Rectal smooth muscle tissue (tissue), 1 donor: ENCODE results near the gene GALNS.

Experiments used
- H3K27ac ChIP-seq: one replicate; pipeline ENCODE4 v1.7.0; 2013; ENCODE audit warnings: low read depth, low read length, inconsistent platforms
- H3K27me3 ChIP-seq: one replicate; pipeline ENCODE4 v1.7.0; 2013; ENCODE audit warnings: low read length; ENCODE audit not compliant: control insufficient read depth, insufficient read depth
- H3K36me3 ChIP-seq: one replicate; pipeline ENCODE4 v1.7.0; 2013; ENCODE audit warnings: low read length; ENCODE audit not compliant: control insufficient read depth, insufficient read depth
- H3K4me1 ChIP-seq: one replicate; pipeline ENCODE4 v1.7.0; 2013; ENCODE audit warnings: low read length; ENCODE audit not compliant: control insufficient read depth, insufficient read depth
- H3K4me3 ChIP-seq: one replicate; pipeline ENCODE4 v1.7.0; 2013; ENCODE audit warnings: low read length
- H3K9ac ChIP-seq: one replicate; pipeline ENCODE4 v1.7.0; 2013; ENCODE audit warnings: low read length

GALNS gene

GRCh38 chr16:88878356-88878755 is 21.6 kb upstream of the GALNS start:
- no peaks in the 10 kb centered on the region for H3K4me1 ChIP-seq
- H3K36me3 ChIP-seq, result peaks cover 3% of the 10 kb centered on the region
- H3K27me3 ChIP-seq, result peaks cover 2% of the 10 kb centered on the region
- no peak overlapping the region for H3K4me3 ChIP-seq
- H3K9ac ChIP-seq, result no peak overlapping the region
- H3K27ac ChIP-seq, result no peak overlapping the region

- no peak overlapping the region for H3K27ac ChIP-seq
- no peak overlapping the region for H3K4me3 ChIP-seq
- H3K9ac ChIP-seq, result no peak overlapping the region
- peaks cover 2% of the 10 kb centered on the region for H3K27me3 ChIP-seq
- no peaks in the 10 kb centered on the region for H3K4me1 ChIP-seq
- H3K36me3 ChIP-seq, result peaks cover 3% of the 10 kb centered on the region
Measured at GRCh38 chr16:88877564-88878289, 21.0 kb upstream of the GALNS start.

GRCh38 chr16:88876942-88877526 is 20.3 kb upstream of the GALNS start:
- Histone ChIP-seq H3K27ac (no peak overlapping the region), H3K4me3 (no peak overlapping the region), H3K36me3 (peaks cover 3% of the 10 kb centered on the region), H3K4me1 (no peaks in the 10 kb centered on the region), H3K9ac (no peak overlapping the region), H3K27me3 (peaks cover 2% of the 10 kb centered on the region)

GRCh38 chr16:88875703-88876234 is 19.0 kb upstream of the GALNS start:
- Histone ChIP-seq H3K9ac (no peak overlapping the region), H3K27ac (no peak overlapping the region), H3K27me3 (peaks cover 11% of the 10 kb centered on the region), H3K4me3 (no peak overlapping the region), H3K36me3 (peaks cover 3% of the 10 kb centered on the region), H3K4me1 (no peaks in the 10 kb centered on the region)

GRCh38 chr16:88874938-88875599 is 18.3 kb upstream of the GALNS start:
- H3K9ac ChIP-seq, result no peak overlapping the region
- H3K27me3 ChIP-seq, result peaks cover 11% of the 10 kb centered on the region
- no peaks in the 10 kb centered on the region for H3K4me1 ChIP-seq
- no peak overlapping the region for H3K27ac ChIP-seq
- peaks cover 3% of the 10 kb centered on the region for H3K36me3 ChIP-seq
- H3K4me3 ChIP-seq, result no peak overlapping the region

DNA sequence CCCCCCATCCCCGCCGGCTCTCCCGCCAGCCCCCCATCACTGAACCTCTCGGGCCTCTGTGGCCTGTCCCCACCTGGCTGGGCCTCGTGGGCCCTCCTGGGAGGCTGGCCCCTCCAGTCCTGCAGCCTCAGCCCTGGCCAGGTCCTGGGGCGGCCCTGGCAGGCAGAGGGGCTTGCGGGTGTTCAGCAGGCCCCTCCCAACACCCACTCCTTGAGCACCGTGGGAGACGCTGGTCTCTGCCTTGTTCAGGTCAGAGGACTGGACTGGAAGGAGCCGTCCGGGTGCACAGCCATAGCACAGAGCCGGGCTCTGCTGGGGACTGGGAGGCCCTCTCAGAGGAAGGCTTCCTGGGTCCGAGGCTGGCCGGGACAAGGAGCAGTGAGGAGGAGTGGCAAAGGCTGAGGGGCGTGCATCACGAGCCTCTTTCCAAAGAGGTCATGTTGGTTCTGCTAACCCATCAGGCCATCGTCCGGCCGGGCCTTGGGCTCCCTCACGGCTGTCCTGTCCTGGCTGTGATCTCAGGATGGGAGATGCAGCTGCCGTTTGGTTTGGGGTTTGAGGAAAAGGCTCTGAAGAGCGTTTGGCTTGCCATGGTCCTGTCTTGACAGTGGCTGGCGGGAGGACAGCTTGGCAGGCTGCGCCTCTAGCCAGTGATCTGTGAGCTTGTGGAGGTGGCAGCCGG is 16.0 kb upstream of the GALNS start:
- Histone ChIP-seq H3K27me3 (peaks cover 11% of the 10 kb centered on the region), H3K9ac (no peak overlapping the region), H3K27ac (no peak overlapping the region), H3K4me1 (no peaks in the 10 kb centered on the region), H3K36me3 (no peaks in the 10 kb centered on the region), H3K4me3 (no peak overlapping the region)

GRCh38 chr16:88871730-88872416 is 15.1 kb upstream of the GALNS start:
- Histone ChIP-seq H3K4me3 (no peak overlapping the region), H3K27ac (no peak overlapping the region), H3K9ac (no peak overlapping the region), H3K4me1 (no peaks in the 10 kb centered on the region), H3K36me3 (no peaks in the 10 kb centered on the region), H3K27me3 (peaks cover 11% of the 10 kb centered on the region)

DNA sequence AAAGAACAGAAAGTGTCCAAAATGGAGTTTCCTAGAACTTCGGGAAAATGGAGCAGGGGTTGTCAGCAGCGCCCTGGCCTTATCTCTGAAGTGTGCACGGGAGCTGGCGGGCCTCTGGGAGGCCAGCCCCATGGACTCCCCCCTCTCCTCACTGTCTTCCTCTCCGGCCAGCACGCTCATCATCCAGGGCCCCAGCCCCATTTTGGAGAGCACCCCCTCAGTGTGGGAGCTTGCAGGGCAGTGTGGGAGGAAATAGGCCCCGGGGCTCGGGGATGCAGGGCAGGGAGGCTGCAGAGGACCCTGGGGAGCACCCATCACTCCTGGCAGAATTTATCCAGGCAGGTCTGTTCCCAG is 14.6 kb upstream of the GALNS start:
- H3K27ac ChIP-seq, result no peak overlapping the region
- no peaks in the 10 kb centered on the region for H3K36me3 ChIP-seq
- H3K4me1 ChIP-seq, result no peaks in the 10 kb centered on the region
- H3K27me3 ChIP-seq, result peaks cover 11% of the 10 kb centered on the region
- H3K4me3 ChIP-seq, result no peak overlapping the region
- H3K9ac ChIP-seq, result no peak overlapping the region

DNA sequence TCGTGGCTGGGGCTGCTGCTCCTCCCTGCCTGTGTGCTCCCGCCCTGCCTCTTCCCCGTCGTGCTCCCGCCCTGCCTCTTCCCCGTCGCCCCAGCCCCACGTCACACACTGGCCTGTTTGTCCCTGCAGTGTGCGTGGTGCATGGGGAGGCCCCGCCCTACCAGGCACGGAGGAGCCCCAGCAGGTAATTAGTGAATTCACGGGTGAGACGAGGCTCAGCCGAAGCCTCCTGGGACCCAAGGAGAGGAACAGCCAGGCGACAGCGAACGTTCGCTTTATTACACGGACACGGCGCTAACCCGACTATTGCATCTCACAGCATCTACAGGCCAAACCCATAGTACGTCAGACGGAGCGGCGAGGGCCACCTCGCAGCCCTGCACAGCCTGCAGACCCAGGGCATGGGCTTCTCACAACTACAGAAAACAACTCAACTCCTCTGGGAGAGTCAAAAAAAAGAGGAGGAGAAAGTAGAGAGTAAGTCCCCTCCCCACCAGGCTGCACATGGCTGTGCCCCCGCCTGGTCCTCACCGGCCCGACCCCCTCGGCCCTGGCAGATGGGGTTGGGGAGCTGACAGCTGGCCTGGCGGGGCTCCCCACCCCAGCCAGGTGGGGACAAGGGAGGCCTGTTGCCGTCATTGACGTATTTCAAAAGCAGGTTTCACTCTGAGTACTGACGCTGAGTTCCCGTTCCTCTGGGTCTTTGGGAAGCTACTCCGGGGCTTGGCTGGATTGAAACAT is 14.0 kb upstream of the GALNS start:
- H3K36me3 ChIP-seq, result no peaks in the 10 kb centered on the region
- H3K4me3 ChIP-seq, result peak overlapping the region; percentile 32
- no peak overlapping the region for H3K27ac ChIP-seq
- H3K9ac ChIP-seq, result no peak overlapping the region
- no peaks in the 10 kb centered on the region for H3K4me1 ChIP-seq
- peaks cover 11% of the 10 kb centered on the region for H3K27me3 ChIP-seq

GRCh38 chr16:88869673-88869980 is 12.9 kb upstream of the GALNS start:
- Histone ChIP-seq H3K36me3 (no peaks in the 10 kb centered on the region), H3K27ac (no peak overlapping the region), H3K9ac (no peak overlapping the region), H3K27me3 (peaks cover 11% of the 10 kb centered on the region), H3K4me3 (no peak overlapping the region), H3K4me1 (no peaks in the 10 kb centered on the region)

DNA sequence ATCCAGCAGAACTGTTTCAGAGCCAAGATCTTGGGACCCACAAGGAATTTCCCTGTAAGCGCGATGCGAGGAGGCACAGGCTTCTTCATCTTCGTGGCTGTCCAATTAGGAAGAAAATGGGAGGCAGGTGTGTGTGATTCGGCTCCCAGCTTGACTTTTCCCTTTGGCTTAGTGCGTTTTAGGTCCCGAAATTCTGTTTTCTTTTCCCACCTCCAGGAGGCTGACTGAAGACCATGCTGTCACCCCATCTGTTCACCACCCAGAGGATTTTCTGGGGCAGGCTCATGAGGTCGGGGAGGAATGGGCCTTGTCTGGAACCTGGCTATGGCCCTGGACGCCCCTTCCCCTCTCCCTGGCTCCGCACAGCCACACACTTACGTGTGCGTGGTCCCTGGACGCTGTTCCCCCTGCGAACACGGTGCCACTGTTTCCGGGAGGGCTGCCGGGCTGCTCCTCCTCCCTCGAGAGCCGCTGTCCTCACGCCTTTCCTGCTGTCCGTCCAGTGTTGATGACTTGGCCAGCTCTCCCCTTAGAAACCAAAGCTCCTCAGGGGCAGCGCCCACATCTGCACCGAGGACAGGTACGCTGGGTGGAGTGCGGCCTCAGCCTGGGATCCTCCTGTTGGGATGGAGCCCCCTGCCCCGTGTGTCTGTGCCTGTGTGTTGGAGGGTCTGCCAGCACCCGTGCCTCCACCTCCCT is 12.4 kb upstream of the GALNS start:
- Histone ChIP-seq H3K4me1 (no peaks in the 10 kb centered on the region), H3K9ac (no peak overlapping the region), H3K27ac (no peak overlapping the region), H3K4me3 (no peak overlapping the region), H3K27me3 (peaks cover 11% of the 10 kb centered on the region), H3K36me3 (no peaks in the 10 kb centered on the region)
